GM13976 (cell line): ENCODE results near the gene KAT5.

ENCODE experiments used
- DNase-seq: peaks from one replicate; pipeline ENCODE4 v3.0.0; 2012; ENCODE audit warnings: low spot score
- in situ Hi-C: fragments of 300-500 bp; cut with MboI; formaldehyde crosslinking; loops from one replicate; pipeline ENCODE4 v1.12.0; 2022; ENCODE audit warnings: low sequenced_read_pairs, mixed read lengths, inconsistent platforms; ENCODE audit not compliant: unreplicated experiment
- TF ChIP-seq, protein P1 (sequence below): IDR thresholded peaks from 2 replicates; pipeline ENCODE4 v1.5.1; 2012; ENCODE audit warnings: borderline replicate concordance, mild to moderate bottlenecking; ENCODE audit not compliant: insufficient read depth; ENCODE audit errors: extremely low read depth, missing control alignments, control extremely low read depth

KAT5 gene

DNA sequence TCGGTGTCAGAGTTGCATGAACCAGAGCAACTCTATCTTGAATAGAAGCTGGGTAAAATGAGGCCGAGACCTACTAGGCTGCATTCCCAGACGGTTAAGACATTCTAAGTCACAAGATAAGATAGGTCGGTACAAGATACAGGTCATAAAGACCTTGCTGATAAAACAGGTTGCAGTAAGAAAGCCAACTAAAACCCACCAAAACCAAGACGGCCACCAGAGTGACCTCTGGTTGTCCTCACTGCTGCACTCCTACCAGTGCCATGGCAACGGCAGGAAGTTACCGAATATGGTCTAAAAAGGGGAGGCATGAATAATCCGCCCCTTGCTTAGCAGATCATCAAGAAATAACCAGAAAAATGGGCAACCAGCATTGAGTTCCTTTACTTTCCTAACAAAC, 2.4 kb upstream of the KAT5 start:
- TF ChIP-seq, protein P1, sequence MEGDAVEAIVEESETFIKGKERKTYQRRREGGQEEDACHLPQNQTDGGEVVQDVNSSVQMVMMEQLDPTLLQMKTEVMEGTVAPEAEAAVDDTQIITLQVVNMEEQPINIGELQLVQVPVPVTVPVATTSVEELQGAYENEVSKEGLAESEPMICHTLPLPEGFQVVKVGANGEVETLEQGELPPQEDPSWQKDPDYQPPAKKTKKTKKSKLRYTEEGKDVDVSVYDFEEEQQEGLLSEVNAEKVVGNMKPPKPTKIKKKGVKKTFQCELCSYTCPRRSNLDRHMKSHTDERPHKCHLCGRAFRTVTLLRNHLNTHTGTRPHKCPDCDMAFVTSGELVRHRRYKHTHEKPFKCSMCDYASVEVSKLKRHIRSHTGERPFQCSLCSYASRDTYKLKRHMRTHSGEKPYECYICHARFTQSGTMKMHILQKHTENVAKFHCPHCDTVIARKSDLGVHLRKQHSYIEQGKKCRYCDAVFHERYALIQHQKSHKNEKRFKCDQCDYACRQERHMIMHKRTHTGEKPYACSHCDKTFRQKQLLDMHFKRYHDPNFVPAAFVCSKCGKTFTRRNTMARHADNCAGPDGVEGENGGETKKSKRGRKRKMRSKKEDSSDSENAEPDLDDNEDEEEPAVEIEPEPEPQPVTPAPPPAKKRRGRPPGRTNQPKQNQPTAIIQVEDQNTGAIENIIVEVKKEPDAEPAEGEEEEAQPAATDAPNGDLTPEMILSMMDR = no peak
- no peak for DNase-seq
- in situ Hi-C loops = loop anchor here (25.0 kb wide), 1 partner anchor 278 kb away; no protein-coding TSS in a partner anchor

DNA sequence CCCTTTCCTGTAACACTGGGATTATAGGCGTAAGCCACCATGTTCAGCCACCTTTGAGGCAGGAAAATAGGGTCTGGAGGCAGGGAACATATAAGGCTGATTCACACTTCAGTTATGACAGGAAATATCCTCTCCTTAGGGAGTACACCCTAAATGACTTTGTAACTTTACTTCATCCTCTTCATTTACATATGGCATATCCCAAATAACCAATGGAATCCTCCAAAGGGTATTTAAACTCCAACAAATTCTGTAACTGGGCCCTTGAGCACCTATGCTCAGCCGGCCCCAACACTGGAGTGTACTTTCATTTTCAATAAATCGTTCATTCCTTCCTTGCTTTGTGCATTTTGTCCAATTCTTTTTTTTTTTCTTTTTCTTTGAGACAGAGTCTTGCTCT, 1.6 kb upstream of the KAT5 start:
- in situ Hi-C loops = loop anchor here (25.0 kb wide), 1 partner anchor 277 kb away; no protein-coding TSS in a partner anchor
- TF ChIP-seq, protein P1 = no peak
- no peak for DNase-seq

DNA sequence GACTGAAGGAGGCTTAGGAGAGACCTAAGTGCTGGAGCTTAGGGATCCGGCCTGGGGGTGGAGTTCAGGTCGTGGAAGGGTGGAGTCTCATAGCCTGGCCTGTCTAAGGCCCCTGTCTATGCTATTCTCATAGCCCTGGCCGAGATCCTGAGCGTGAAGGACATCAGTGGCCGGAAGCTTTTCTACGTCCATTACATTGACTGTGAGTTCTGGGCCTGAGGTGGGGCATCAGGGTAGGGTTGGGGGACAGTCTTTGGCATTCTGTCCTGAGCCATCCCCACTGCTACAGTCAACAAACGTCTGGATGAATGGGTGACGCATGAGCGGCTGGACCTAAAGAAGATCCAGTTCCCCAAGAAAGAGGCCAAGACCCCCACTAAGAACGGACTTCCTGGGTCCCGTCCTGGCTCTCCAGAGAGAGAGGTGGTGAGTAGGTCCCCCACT, 603 bp downstream of the KAT5 start:
- TF ChIP-seq, protein P1 = no peak
- DNase-seq = no peak
- in situ Hi-C loops = loop anchor here (25.0 kb wide), 1 partner anchor 275 kb away; no protein-coding TSS in a partner anchor

DNA sequence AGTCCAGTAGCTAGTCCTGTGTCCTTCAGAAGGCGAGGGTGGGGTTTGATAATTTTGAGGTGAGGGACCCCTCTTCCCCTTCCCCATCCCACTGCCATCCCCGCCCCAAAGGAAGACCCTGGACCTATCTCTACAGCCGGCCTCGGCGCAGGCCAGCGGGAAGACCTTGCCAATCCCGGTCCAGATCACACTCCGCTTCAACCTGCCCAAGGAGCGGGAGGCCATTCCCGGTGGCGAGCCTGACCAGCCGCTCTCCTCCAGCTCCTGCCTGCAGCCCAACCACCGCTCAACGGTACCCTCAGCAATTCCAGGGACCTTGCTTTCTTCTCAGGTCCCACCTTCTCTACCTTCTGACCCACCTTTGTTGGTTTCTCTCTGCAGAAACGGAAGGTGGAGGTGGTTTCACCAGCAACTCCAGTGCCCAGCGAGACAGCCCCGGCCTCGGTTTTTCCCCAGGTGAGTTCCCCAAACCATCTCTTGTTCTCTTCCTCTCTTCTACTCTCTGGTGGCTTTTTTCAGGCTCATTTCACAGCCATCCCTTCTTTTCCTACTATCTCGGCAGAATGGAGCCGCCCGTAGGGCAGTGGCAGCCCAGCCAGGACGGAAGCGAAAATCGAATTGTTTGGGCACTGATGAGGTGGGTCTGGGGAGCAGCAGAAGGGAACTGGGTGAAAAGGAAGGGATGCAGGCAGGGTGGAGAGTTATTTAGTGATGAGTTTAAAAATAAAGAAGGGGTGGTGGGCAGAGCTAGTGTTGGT, 1.3 kb downstream of the KAT5 start:
- TF ChIP-seq, protein P1 = no peak
- in situ Hi-C loops = loop anchor here (25.0 kb wide), 1 partner anchor 274 kb away; no protein-coding TSS in a partner anchor
- no peak for DNase-seq

DNA sequence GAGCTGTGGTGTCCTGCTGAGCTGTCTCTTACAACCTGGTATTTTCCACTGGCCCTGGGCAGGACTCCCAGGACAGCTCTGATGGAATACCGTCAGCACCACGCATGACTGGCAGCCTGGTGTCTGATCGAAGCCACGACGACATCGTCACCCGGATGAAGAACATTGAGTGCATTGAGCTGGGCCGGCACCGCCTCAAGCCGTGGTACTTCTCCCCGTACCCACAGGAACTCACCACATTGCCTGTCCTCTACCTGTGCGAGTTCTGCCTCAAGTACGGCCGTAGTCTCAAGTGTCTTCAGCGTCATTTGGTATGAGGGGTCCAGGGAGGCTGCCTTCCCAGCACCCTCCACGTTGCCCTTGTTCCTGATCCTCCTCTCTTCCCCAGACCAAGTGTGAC, 2.4 kb downstream of the KAT5 start:
- in situ Hi-C loops = loop anchor here (25.0 kb wide), 1 partner anchor 273 kb away; no protein-coding TSS in a partner anchor
- TF ChIP-seq, protein P1 = no peak
- no peak for DNase-seq

DNA sequence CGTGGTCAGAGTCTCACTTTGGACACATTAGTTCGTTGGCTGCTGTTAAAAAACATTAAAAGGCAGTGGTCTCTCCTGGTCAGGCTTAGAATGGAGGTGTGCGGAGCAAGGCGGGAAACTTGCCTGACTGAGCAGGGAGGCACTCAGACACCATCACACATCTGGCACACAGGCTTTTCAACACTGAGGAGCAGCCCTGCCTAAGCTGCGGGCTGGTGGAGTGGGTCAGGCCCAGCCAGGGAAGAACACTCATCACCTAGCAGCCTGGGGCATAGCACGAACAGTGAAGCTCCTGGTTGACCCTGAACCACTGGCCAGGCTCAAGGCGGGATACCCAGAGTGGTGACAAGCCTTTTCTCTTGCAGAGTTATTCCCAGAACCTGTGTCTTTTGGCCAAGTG, 4.2 kb downstream of the KAT5 start:
- TF ChIP-seq, protein P1 = no peak
- DNase-seq = no peak
- in situ Hi-C loops = loop anchor here (25.0 kb wide), 1 partner anchor 271 kb away; no protein-coding TSS in a partner anchor
